Dermis microvascular lymphatic vessel endothelial cell (primary cell): ENCODE results near the gene MGAT4A. TPM values are rescaled to one million over a fixed set of nuclear protein-coding genes. Genes with fewer than 3 reads are reported as not detected.
A peak's percentile ranks its signal among the peaks of the same experiment; 100 is the strongest.
"Not testable (repeated sequence)": the region's sequence is repeated elsewhere in the genome, so short reads cannot be mapped to it uniquely, and the experiment has no call there.

Source experiments
- DNase-seq, 2 donors: peaks; one replicate each; pipeline versions ENCODE4 v3.0.0 to v3.0.0-alpha.2; 2010; ENCODE audit warnings: low read depth in 2 of 2
- total RNA-seq: library from RNA; depleted of rRNA; stranded (reverse); fragments of >200 nt; gene quantifications from 2 replicates; pipeline ENCODE4 v1.2.1, GENCODE V29; 2014

Gene MGAT4A
- total RNA-seq, 1 donor from 2014 or later = 9.4 TPM

DNA sequence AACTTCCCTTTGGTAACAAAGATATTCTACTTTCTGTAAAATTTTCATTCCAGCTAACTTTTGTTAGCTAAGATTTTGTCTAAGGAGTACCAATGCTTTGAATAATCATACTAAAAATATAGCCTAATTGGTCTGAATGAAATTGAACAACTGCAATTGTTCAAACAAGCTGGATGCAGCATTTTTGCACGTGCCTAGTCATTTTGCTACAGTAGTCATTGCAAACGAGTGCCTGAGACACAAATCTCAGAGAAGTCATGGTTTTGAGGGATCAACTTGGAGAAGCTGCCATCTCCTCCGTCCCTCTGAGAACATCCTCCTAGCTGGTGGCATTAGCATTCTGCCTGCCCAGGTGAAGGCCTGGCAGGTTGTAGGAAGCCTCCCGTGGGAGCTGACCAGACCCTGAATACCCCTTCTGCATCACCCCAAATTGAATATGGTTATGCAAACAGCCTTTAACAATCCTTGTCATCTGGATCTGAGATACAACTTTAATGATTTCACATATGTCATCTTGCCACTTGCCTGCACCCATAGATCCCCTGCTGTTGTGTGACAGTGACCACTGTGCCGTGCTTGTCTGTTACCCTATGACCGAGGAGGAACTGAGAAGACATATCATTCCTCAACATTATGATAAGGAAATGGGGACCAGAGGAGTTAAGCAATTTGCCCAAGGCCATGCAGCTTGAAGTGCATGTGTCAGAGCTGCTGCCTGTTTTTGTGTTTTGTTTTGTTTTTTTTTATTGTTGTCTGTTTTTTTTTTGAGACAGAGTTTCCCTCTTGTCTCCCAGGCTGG lies 29.1 kb upstream of the MGAT4A start:
- DNase-seq = no peak

DNA sequence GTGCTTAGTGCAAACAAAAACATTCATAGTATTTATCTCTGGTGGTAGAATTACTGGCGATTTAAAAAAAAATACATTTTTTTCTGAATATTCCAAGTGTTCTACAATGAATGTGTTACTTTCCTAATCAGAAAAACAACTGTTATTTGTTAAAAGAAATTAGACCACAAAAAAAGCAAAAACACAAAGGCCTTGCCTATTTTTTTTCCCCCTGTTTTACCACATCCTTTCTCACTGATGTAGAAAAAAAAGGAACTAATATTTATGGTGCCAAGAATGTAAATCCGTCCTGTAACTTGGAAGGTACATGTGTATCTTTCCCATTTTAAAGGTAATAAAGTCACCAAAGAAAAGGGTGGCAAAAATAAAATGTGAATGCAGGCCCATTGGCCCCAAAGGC lies 28.4 kb upstream of the MGAT4A start:
- DNase-seq = no peak

- peak in 1 of 2 donors; percentile 98 for DNase-seq
These were observed 27.0 kb upstream of the MGAT4A start for GRCh38 chr2:98757904-98758421.

- DNase-seq = no peak
These were observed 22.9 kb upstream of the MGAT4A start for GRCh38 chr2:98753801-98754200.

GRCh38 chr2:98752711-98753110 lies 21.8 kb upstream of the MGAT4A start:
- not testable (repeated sequence) for DNase-seq

DNA sequence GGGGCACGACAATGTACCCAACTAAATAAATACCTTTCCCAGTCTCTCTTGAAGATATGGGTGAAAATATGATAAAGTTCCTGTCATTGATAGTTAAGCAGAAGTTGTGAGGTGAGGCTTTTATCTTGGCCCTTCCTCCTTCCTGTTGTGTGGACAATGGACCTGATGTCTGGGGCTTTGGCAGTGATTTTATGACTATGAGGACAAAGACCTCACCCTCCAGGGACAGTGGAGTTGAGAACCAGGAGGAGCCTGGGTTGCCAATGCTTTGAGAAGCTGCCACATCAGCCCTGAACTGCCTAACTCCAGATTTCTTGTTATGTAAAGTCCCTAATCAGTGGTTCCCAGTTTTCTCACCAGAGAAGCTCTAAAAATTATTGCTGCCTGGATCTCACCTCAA lies 20.8 kb upstream of the MGAT4A start:
- DNase-seq = no peak

DNA sequence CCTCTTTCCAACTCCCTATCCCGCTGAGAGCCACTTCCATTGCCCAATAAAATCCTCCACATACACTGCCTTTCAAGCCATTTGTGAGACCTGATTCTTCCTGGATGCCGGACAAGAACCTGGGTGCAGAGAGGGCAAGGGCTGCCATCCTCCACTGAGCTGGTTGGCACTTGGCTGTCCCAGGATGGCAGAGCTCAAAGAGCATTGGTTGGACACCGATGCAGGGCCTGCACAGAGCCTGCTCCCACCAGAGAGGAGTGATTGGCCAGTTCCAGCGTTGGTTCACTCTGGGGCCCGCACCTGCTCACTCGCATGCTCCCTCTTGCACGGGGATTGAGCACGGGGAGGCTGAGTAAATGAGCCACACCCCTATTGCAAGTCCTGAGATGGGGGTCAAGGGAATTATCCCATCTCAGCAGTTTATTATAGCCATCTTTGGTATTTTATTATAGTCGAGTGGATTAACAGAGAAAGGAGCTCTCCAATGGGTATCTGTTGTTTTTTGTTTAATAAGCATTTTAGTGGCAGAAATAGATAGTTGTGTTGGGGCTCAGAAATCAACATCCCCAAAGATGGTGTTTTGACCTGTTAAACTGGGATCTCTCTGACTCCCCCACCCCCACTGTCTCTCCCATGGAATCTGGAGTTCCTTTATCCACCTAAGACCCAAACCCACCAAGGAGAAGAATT lies 19.8 kb upstream of the MGAT4A start:
- DNase-seq = no peak

DNA sequence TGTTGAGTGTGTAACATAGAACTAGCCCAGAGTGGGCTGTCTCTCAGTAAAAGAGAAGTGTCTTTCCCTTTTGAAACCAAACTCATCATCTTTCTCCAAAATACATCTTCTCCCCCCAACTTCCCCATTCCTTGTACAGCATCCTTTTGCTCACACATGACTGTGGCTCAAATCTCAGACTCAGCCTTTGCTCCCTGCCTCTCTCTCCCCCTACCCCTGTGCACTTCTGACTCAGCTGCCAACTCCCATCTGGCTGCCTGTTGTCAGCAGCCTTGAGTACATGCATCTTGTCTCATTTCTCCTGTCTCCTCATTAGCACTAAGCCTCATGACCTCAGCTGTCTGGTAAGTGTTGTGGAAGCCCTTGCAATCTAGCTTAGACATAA lies 18.1 kb upstream of the MGAT4A start:
- DNase-seq = no peak

DNA sequence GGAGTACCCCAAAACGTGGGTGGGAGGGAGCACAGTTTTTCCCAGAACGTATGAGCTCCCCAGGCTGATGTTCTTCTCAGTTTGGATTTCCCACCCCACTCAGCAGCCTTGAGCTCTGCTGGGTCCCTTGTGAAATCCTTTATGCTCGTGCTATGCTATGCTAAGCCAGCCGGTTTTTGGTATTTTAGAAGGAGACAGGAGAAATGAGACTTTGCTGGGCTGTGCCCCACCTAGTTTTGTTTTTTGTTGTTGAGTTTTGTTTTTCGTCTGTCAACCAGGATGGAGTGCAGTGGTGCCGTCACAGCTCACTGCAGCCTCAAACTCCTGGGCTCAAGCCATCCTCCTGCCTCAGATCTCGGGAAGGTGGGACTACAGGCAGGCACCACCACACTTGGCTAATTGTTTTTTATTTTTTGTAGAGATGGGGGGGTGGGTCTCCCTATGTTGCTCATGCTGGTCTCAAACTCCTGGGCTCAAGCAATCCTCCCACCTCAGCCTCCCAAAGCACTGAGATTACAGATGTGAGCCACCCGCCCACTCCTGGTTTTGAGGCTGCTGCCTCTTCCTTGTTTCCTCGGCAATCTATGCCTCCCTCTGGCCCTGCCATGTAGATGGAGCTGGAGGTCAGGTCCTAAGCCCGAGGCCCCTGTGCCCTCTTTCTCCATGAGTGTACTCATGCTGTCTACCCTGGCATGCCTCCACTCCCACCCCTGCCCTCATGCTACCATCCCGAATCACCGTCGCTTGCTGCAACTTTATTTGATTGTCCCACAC lies 17.5 kb upstream of the MGAT4A start:
- no peak for DNase-seq

- DNase-seq = no peak
These were observed 17.0 kb upstream of the MGAT4A start for GRCh38 chr2:98747888-98748287.

GRCh38 chr2:98746426-98746825 lies 15.5 kb upstream of the MGAT4A start:
- DNase-seq = no peak

GRCh38 chr2:98744595-98744994 lies 13.7 kb upstream of the MGAT4A start:
- no peak for DNase-seq

DNA sequence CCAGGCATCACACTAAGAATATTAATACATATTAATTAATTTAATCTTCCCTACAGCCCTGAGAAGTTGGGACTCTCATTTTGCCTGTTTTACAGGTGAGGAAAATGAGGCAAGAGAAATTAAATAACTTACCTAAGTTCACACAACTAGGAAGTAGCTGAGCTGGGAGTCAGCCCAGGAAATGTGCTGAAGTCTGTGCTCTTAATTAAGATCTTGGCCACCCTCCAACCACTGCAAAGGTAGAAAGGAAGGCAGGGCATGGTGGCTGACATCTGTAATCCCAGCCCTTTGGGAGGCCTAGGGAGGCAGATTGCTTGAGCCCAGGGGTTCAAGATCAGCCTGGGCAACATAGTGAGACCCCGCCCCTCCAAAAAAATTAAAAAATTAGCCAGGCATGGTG lies 12.9 kb upstream of the MGAT4A start:
- DNase-seq = peak in 1 of 2 donors; percentile 27

GRCh38 chr2:98739020-98739419 lies 8.1 kb upstream of the MGAT4A start:
- DNase-seq = no peak

- DNase-seq = no peak
These were observed 7.4 kb upstream of the MGAT4A start for GRCh38 chr2:98738304-98738703.

DNA sequence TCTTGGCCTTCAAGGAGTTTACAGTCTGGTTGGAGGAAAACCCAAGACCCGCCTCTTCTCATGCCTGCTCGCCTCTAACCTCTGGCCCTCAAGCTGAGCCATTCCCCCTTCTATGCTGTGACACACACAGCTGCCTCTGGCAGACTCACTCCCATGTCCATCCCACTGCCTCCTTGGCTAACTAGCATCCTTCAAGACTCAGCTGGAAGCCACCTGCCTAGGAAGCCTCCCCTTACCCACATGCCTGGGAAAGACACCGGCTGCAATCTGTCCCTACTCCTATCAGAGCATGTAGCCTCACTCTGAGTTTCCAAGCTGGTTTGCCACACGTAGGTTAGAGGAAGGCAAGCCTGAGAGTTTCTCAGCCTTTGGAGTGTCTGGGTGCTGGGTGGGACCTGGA lies 6.9 kb upstream of the MGAT4A start:
- DNase-seq = no peak

DNA sequence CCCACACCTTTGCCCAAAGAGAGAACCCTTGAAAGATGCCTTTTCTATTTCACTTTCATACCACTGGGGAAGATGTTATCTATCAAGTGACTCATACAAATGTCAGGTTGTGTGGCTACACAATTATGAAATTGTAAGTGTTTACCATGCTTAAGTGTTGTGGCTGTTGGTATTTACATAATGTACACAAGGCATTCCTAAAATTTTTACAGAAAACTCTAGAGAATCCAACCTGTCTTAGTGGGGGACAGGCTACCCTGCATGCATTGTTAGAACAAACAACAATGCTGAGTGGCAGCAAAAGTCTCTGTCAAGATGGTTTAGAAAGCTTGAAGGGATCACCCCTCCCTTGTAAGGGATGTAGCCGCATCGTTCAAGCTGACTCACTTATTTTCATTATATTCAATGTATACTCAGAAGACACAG lies 5.5 kb upstream of the MGAT4A start:
- DNase-seq = no peak

- no peak for DNase-seq
These were observed 3.9 kb upstream of the MGAT4A start for GRCh38 chr2:98734823-98735260.

- peak in 1 of 2 donors; percentile 33 for DNase-seq
These were observed 3.2 kb upstream of the MGAT4A start for GRCh38 chr2:98734162-98734561.

- no peak for DNase-seq
These were observed 1.6 kb upstream of the MGAT4A start for GRCh38 chr2:98732430-98733051.

GRCh38 chr2:98731894-98732349 lies 990 bp upstream of the MGAT4A start:
- DNase-seq = peak in 1 of 2 donors; percentile 24

DNA sequence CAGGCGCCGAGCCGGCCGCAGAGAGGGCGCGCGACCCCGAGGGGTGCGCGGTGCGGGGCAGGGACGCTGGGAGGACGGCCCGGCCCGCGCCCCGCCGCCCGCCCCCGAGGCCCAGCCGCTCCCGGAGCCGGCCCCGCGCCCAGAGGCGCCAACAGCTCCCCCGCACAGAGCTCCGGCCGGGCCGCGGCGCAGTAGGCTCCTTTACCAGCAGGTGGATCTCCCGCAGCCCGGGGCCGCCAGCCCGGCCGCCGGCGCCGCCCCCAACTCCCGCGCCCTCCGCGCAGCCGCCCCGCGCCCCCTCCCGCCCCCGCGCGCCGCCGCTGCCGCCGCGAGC lies 258 bp downstream of the MGAT4A start:
- DNase-seq = peak; percentile 5 to 67
